ENCODE data around the gene KANK3. TPM values are rescaled to one million over a fixed set of nuclear protein-coding genes. Genes with fewer than 3 reads are reported as not detected.

The KANK3 gene
- total and polyA plus RNA-seq, 9 of the 15 experiments (the other 6 are each of a cell fraction or from before 2014, with no cell fraction given): 0.03 to 0.40 (median 0.08) TPM; not detected in 6

DNA sequence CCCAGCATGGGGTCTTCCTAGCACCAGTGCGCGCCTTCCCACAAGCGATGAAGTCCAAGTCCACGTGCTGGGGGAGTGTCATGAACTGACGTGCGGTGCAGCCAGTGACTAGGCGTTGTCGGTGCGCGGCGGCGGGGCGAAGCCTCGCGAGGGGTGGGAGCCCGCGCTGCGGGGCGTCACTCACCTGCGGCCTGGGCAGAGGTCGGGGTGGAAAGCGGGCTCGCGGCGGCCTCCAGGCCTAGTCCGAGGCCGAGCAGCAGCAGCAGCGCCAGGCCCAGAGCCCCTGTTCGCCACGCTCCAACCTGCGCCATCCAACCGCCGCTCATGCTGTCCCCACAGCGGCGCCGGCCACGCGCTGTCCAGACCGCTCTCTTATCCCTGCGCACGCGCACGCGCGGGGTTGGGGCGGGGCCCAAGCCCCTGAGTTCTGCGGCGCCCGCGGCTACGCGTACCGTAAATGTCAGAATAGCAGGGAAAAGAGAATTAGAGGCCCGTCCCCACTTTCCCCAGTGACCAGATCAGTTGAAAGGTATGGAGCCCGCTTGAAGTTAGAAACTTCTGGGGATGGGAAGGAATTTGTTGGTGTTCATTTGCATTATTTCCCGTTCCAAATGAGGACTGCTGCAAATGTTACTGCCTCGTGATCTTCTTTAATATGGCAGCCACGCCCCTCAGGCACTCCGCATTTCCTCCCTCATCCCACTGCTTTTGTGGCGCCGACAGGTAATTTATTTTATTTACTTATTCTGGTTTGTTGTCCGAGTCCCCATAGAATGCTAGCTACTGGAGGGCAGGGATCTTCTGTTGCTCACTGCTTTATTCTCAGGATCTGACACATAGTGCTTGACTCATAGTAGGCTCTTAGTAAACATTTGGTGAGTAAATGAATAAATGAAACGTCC is 34.8 kb downstream of the KANK3 start, which contains the start of gene CD320 (continued):
- TF ChIP-seq GATAD2A (IDR thresholded peaks at IDR 0.05): no peak
- TF ChIP-seq SP1 (CRISPR knock-in tag; IDR thresholded peaks at IDR 0.05): peak; percentile 69; the same call in 1 of the 2 replicates
- TF ChIP-seq, protein P1, sequence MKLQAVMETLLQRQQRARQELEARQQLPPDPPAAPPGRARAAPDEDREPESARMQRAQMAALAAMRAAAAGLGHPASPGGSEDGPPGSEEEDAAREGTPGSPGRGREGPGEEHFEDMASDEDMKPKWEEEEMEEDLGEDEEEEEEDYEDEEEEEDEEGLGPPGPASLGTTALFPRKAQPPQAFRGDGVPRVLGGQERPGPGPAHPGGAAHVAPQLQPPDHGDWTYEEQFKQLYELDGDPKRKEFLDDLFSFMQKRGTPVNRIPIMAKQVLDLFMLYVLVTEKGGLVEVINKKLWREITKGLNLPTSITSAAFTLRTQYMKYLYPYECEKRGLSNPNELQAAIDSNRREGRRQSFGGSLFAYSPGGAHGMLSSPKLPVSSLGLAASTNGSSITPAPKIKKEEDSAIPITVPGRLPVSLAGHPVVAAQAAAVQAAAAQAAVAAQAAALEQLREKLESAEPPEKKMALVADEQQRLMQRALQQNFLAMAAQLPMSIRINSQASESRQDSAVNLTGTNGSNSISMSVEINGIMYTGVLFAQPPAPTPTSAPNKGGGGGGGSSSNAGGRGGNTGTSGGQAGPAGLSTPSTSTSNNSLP (IDR thresholded peaks at IDR 0.05; ENCODE audit: borderline replicate concordance, low read depth, low read length): no peak
- TF ChIP-seq, protein P2, sequence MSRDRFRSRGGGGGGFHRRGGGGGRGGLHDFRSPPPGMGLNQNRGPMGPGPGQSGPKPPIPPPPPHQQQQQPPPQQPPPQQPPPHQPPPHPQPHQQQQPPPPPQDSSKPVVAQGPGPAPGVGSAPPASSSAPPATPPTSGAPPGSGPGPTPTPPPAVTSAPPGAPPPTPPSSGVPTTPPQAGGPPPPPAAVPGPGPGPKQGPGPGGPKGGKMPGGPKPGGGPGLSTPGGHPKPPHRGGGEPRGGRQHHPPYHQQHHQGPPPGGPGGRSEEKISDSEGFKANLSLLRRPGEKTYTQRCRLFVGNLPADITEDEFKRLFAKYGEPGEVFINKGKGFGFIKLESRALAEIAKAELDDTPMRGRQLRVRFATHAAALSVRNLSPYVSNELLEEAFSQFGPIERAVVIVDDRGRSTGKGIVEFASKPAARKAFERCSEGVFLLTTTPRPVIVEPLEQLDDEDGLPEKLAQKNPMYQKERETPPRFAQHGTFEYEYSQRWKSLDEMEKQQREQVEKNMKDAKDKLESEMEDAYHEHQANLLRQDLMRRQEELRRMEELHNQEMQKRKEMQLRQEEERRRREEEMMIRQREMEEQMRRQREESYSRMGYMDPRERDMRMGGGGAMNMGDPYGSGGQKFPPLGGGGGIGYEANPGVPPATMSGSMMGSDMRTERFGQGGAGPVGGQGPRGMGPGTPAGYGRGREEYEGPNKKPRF (IDR thresholded peaks at IDR 0.05; ENCODE audit: low read depth, low read length): no peak
- TF ChIP-seq GATA2 (CRISPR knock-in tag; IDR thresholded peaks at IDR 0.05): no peak
- TF ChIP-seq EHMT2 (IDR thresholded peaks at IDR 0.05): no peak
- TF ChIP-seq ZBED1 (IDR thresholded peaks at IDR 0.05): peak; percentile 40; the same call in 1 of the 2 replicates
- no peak for TF ChIP-seq POLR2H (tag; IDR thresholded peaks at IDR 0.05; ENCODE audit: low read depth)
- TF ChIP-seq, protein P3, sequence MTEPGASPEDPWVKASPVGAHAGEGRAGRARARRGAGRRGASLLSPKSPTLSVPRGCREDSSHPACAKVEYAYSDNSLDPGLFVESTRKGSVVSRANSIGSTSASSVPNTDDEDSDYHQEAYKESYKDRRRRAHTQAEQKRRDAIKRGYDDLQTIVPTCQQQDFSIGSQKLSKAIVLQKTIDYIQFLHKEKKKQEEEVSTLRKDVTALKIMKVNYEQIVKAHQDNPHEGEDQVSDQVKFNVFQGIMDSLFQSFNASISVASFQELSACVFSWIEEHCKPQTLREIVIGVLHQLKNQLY (CRISPR knock-in tag; conservative IDR thresholded peaks at IDR 0.05): peak in 1 of 2 experiments; percentile 86; a peak in 1 of 4 replicates
- TF ChIP-seq ZNF79 (CRISPR knock-in tag; IDR thresholded peaks at IDR 0.05; ENCODE audit: low read depth): no peak
- TF ChIP-seq MCM7 (IDR thresholded peaks at IDR 0.05): no peak
- TF ChIP-seq, protein P4, sequence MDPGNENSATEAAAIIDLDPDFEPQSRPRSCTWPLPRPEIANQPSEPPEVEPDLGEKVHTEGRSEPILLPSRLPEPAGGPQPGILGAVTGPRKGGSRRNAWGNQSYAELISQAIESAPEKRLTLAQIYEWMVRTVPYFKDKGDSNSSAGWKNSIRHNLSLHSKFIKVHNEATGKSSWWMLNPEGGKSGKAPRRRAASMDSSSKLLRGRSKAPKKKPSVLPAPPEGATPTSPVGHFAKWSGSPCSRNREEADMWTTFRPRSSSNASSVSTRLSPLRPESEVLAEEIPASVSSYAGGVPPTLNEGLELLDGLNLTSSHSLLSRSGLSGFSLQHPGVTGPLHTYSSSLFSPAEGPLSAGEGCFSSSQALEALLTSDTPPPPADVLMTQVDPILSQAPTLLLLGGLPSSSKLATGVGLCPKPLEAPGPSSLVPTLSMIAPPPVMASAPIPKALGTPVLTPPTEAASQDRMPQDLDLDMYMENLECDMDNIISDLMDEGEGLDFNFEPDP (CRISPR knock-in tag; IDR thresholded peaks at IDR 0.05): no peak
- no peak for TF ChIP-seq PHF20 (IDR thresholded peaks at IDR 0.05; ENCODE audit: partially characterized antibody)
- TF ChIP-seq HNRNPLL (IDR thresholded peaks at IDR 0.05; ENCODE audit: low read depth, low read length, poor library complexity, severe bottlenecking): peak; percentile 30
- peak; percentile 95 for TF ChIP-seq ERF (CRISPR knock-in tag; IDR thresholded peaks at IDR 0.05)
- no peak for TF ChIP-seq DEAF1 (CRISPR knock-in tag; IDR thresholded peaks at IDR 0.05)
- 0 out of 2 replicates have a peak, but pooled peaks have one; percentile 51 for TF ChIP-seq ZNF586 (CRISPR knock-in tag; conservative IDR thresholded peaks at IDR 0.05)
- TF ChIP-seq HOXB6 (CRISPR knock-in tag; IDR thresholded peaks at IDR 0.05; ENCODE audit: borderline replicate concordance): no peak; the same call in 1 of the 2 replicates
- TF ChIP-seq PPARD (CRISPR knock-in tag; IDR thresholded peaks at IDR 0.05): no peak
- peak; percentile 42; the same call in 1 of the 2 replicates for TF ChIP-seq ZNF583 (CRISPR knock-in tag; IDR thresholded peaks at IDR 0.05)

Measured in K562 (cell line).